Measurements from ENCODE around the gene ATP6V0B. TPM values are rescaled to one million over a fixed set of nuclear protein-coding genes. Genes with fewer than 3 reads are reported as not detected.

ATP6V0B gene
- total RNA-seq, 1 donor = 104 TPM

- H3K4me3 ChIP-seq (ENCODE audit: low read depth, low read length) = no peak overlapping the region
- TF ChIP-seq CTCF (IDR thresholded peaks at IDR 0.05; ENCODE audit: insufficient read depth, low read depth, low read length) = no peak
- no peak for DNase-seq (ENCODE audit: low read depth)
Observed at GRCh38 chr1:44000122-44000665, 25.4 kb downstream of the ATP6V0B start.

GRCh38 chr1:44002165-44002564 lies 27.4 kb downstream of the ATP6V0B start:
- H3K4me3 ChIP-seq (ENCODE audit: low read depth, low read length) = no peak overlapping the region
- TF ChIP-seq CTCF (IDR thresholded peaks at IDR 0.05; ENCODE audit: insufficient read depth, low read depth, low read length) = no peak
- no peak for DNase-seq (ENCODE audit: low read depth)

- H3K4me3 ChIP-seq (ENCODE audit: low read depth, low read length) = no peak overlapping the region
- peak; percentile 26 for TF ChIP-seq CTCF (IDR thresholded peaks at IDR 0.05; ENCODE audit: insufficient read depth, low read depth, low read length)
- no peak for DNase-seq (ENCODE audit: low read depth)
Observed at GRCh38 chr1:44002606-44003157, 27.9 kb downstream of the ATP6V0B start.

DNA sequence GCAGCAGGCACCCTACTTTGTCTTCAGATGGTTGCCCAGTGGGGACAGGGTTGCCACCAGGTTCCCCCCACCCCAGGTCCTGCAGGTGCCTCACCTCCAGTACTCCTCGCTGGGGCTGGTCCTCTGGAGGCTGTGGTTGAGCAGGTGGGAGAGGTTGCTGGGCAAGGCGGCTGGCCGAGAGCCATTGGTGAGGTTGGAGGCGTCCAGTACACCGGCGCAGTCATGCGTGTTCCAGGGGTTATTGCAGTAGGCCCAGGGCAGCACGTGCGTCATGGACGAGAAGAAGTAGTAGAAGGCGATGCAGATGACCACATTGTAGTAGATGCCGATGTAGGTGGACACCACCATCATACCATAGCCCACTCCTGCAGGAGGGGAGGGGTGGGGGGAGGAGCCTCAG lies 33.5 kb downstream of the ATP6V0B start:
- no peak for TF ChIP-seq CTCF (IDR thresholded peaks at IDR 0.05; ENCODE audit: insufficient read depth, low read depth, low read length)
- DNase-seq (ENCODE audit: low read depth) = no peak
- H3K4me3 ChIP-seq (ENCODE audit: low read depth, low read length) = no peak overlapping the region

GRCh38 chr1:44010935-44011471 lies 36.2 kb downstream of the ATP6V0B start:
- H3K4me3 ChIP-seq (ENCODE audit: low read depth, low read length) = no peak overlapping the region
- DNase-seq (ENCODE audit: low read depth) = no peak
- no peak for TF ChIP-seq CTCF (IDR thresholded peaks at IDR 0.05; ENCODE audit: insufficient read depth, low read depth, low read length)

GRCh38 chr1:44012404-44012803 lies 37.6 kb downstream of the ATP6V0B start:
- no peak for TF ChIP-seq CTCF (IDR thresholded peaks at IDR 0.05; ENCODE audit: insufficient read depth, low read depth, low read length)
- H3K4me3 ChIP-seq (ENCODE audit: low read depth, low read length) = no peak overlapping the region
- DNase-seq (ENCODE audit: low read depth) = no peak
